ENCODE measurements around the gene NABP1.
"Not testable (repeated sequence)": the region's sequence is repeated elsewhere in the genome, so short reads cannot be mapped to it uniquely, and the experiment has no call there.

DNA sequence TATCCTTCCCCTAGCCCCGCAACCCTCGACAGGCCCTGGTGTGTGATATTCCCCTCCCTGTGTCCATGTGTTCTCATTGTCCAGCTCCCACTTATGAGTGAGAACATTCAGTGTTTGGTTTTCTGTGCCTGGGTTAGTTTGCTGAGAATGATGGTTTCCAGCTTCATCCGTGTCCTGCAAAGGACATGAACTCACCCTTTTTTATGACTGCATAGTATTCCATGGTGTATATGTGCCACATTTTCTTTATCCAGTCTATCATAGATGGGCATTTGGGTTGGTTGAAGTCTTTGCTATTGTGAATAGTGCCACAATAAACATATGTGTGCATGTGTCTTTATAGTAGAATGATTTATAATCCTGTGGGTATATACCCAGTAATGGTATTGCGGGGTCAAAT, 33.3 kb upstream of the NABP1 start:
- TF ChIP-seq, protein P1, sequence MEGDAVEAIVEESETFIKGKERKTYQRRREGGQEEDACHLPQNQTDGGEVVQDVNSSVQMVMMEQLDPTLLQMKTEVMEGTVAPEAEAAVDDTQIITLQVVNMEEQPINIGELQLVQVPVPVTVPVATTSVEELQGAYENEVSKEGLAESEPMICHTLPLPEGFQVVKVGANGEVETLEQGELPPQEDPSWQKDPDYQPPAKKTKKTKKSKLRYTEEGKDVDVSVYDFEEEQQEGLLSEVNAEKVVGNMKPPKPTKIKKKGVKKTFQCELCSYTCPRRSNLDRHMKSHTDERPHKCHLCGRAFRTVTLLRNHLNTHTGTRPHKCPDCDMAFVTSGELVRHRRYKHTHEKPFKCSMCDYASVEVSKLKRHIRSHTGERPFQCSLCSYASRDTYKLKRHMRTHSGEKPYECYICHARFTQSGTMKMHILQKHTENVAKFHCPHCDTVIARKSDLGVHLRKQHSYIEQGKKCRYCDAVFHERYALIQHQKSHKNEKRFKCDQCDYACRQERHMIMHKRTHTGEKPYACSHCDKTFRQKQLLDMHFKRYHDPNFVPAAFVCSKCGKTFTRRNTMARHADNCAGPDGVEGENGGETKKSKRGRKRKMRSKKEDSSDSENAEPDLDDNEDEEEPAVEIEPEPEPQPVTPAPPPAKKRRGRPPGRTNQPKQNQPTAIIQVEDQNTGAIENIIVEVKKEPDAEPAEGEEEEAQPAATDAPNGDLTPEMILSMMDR (conservative IDR thresholded peaks at IDR 0.05; ENCODE audit: low read length), result not testable (repeated sequence)
- TF ChIP-seq EZH2phosphoT487 (IDR thresholded peaks at IDR 0.05; ENCODE audit: borderline replicate concordance, low read depth, low read length), result not testable (repeated sequence)
